Left ventricle myocardium inferior (tissue), 1 donor: ENCODE data around the gene TBC1D19. TPM values are rescaled to one million over a fixed set of nuclear protein-coding genes. Genes with fewer than 3 reads are reported as not detected.

Experiments used
- DNase-seq: peaks from one replicate; pipeline ENCODE4 v3.0.0-alpha.2; 2020
- H3K27ac ChIP-seq: fragments of 200-600 bp; replicated peaks from 2 replicates; pipeline ENCODE4 v1.8.0; 2021
- H3K27me3 ChIP-seq: fragments of 200-600 bp; 2 replicates; pipeline ENCODE4 v1.8.0; 2021; ENCODE audit warnings: low read depth
- H3K36me3 ChIP-seq: fragments of 200-600 bp; 2 replicates; pipeline ENCODE4 v1.8.0; 2021
- H3K4me1 ChIP-seq: fragments of 200-600 bp; 2 replicates; pipeline ENCODE4 v1.8.0; 2021
- H3K4me3 ChIP-seq: fragments of 200-600 bp; 2 replicates; pipeline ENCODE4 v1.8.0; 2021; ENCODE audit warnings: mild to moderate bottlenecking, moderate library complexity
- H3K9me3 ChIP-seq: fragments of 200-600 bp; replicated peaks from 2 replicates; pipeline ENCODE4 v1.8.0; 2021
- intact Hi-C: fragments of 100-400 bp; cut with micrococcal nuclease; formaldehyde crosslinking; loops from one replicate; pipeline ENCODE4 v1.11.0; 2022
- total RNA-seq: library from RNA; stranded (reverse); fragmentation: NEBNext Ultra II Directional; extraction: Animal tissue kit (Norgen Biotek cat#: 25700); gene quantifications from one replicate; pipeline ENCODE4 v1.2.1, GENCODE V29; 2021
- TF ChIP-seq, protein P1 (sequence below): fragments of 200-600 bp; IDR thresholded peaks from 2 replicates; pipeline ENCODE4 v1.8.0; 2021; ENCODE audit warnings: antibody characterized with exemption, mild to moderate bottlenecking, borderline replicate concordance
- donor health status: DM: no; HTN: yes; CAD: no; lungs with severe emphysema.

The TBC1D19 gene
- total RNA-seq, 1 donor from 2014 or later, result 8.6 TPM

DNA sequence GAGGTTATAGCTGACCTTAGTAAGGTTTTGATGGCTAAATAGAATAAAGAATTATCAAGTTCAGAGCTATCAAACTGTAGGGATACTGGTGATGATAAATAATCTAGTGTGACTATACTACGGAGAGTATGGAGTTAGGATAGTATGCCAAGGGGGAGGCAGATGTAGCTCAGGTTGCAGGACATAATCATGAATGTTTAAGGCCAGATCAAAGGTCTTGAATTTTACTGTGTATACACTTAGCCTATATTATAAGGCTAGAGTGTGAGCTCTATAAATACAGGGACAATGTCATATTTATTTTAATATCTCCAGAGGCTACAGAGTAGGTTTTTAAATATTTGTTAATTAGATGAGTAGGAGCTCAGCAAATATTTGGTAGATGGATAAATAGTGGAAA is 145.7 kb downstream of the TBC1D19 start:
- intact Hi-C loops, result loop anchor here (10.0 kb wide), 1 partner anchor 275 kb away; no protein-coding TSS in a partner anchor
- H3K36me3 ChIP-seq, result no peaks in the 10 kb centered on the region
- H3K4me3 ChIP-seq, result no peak overlapping the region
- peaks cover 13% of the 10 kb centered on the region for H3K4me1 ChIP-seq
- TF ChIP-seq, protein P1, sequence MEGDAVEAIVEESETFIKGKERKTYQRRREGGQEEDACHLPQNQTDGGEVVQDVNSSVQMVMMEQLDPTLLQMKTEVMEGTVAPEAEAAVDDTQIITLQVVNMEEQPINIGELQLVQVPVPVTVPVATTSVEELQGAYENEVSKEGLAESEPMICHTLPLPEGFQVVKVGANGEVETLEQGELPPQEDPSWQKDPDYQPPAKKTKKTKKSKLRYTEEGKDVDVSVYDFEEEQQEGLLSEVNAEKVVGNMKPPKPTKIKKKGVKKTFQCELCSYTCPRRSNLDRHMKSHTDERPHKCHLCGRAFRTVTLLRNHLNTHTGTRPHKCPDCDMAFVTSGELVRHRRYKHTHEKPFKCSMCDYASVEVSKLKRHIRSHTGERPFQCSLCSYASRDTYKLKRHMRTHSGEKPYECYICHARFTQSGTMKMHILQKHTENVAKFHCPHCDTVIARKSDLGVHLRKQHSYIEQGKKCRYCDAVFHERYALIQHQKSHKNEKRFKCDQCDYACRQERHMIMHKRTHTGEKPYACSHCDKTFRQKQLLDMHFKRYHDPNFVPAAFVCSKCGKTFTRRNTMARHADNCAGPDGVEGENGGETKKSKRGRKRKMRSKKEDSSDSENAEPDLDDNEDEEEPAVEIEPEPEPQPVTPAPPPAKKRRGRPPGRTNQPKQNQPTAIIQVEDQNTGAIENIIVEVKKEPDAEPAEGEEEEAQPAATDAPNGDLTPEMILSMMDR, result no peak
- no peaks in the 10 kb centered on the region for H3K27me3 ChIP-seq
- DNase-seq, result no peak
- no peaks in the 10 kb centered on the region for H3K9me3 ChIP-seq
- H3K27ac ChIP-seq, result no peak overlapping the region

GRCh38 chr4:26731351-26732035 is 147.6 kb downstream of the TBC1D19 start:
- TF ChIP-seq, protein P1, result no peak
- peaks cover 2% of the 10 kb centered on the region for H3K4me1 ChIP-seq
- no peaks in the 10 kb centered on the region for H3K27me3 ChIP-seq
- H3K4me3 ChIP-seq, result no peak overlapping the region
- no peaks in the 10 kb centered on the region for H3K36me3 ChIP-seq
- no peak overlapping the region for H3K27ac ChIP-seq
- intact Hi-C loops, result no loop called here
- H3K9me3 ChIP-seq, result no peaks in the 10 kb centered on the region
- DNase-seq, result no peak

- Histone ChIP-seq H3K4me1 (no peaks in the 10 kb centered on the region), H3K4me3 (no peak overlapping the region), H3K9me3 (no peaks in the 10 kb centered on the region), H3K27me3 (no peaks in the 10 kb centered on the region), H3K27ac (no peak overlapping the region), H3K36me3 (no peaks in the 10 kb centered on the region)
- TF ChIP-seq, protein P1, result no peak
- intact Hi-C loops, result no loop called here
- no peak for DNase-seq
Measured at GRCh38 chr4:26732356-26732755, 148.5 kb downstream of the TBC1D19 start.

DNA sequence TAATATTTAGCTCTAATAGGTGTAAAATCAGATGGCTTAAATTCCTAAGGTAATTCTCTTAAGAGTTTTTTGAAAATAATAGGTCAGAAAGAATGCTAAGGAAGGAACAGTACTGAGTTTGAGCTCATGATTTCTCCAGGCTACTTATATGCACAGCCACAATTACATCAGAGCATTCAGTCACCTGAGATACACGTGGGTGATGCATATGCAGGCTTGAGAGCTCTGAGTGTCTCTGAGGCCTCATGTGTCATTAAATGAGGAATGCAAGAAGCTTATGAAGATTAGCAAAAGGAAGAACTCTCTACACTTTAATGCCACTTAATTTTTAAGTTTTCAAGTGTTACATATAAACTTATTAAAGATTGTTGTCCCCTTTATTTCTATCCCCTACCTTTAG is 152.7 kb downstream of the TBC1D19 start:
- Histone ChIP-seq H3K4me1 (peaks cover 4% of the 10 kb centered on the region), H3K27ac (no peak overlapping the region), H3K36me3 (no peaks in the 10 kb centered on the region), H3K9me3 (no peaks in the 10 kb centered on the region), H3K4me3 (no peak overlapping the region), H3K27me3 (no peaks in the 10 kb centered on the region)
- no peak for DNase-seq
- intact Hi-C loops, result no loop called here
- TF ChIP-seq, protein P1, result no peak

- no peak overlapping the region for H3K27ac ChIP-seq
- TF ChIP-seq, protein P1, result no peak
- H3K9me3 ChIP-seq, result no peaks in the 10 kb centered on the region
- intact Hi-C loops, result no loop called here
- DNase-seq, result no peak
- H3K36me3 ChIP-seq, result no peaks in the 10 kb centered on the region
- H3K4me3 ChIP-seq, result no peak overlapping the region
- H3K4me1 ChIP-seq, result peaks cover 9% of the 10 kb centered on the region
- no peaks in the 10 kb centered on the region for H3K27me3 ChIP-seq
Measured at GRCh38 chr4:26737385-26737784, 153.5 kb downstream of the TBC1D19 start.
